Karpas-422 (cell line): ENCODE results near the gene CACNA1C. TPM values are rescaled to one million over a fixed set of nuclear protein-coding genes. Genes with fewer than 3 reads are reported as not detected.

Experiments used
- DNase-seq: peaks from one replicate; pipeline ENCODE4 v3.0.0-alpha.2; 2015
- H2AFZ ChIP-seq: fragments of 200-600 bp; sonication (generic); 2 replicates; pipeline ENCODE4 v1.6.1; 2014; ENCODE audit warnings: antibody characterized with exemption, low read length, mixed read lengths
- H3K27ac ChIP-seq: fragments of 200-600 bp; sonication (generic); 2 replicates; pipeline ENCODE4 v1.5.1; 2014; ENCODE audit warnings: mild to moderate bottlenecking, low read length, moderate library complexity
- H3K27me3 ChIP-seq: fragments of 200-600 bp; sonication (generic); 2 replicates; pipeline ENCODE4 v1.6.1; 2014; ENCODE audit warnings: low read length, mixed read lengths
- H3K36me3 ChIP-seq: fragments of 200-600 bp; sonication (generic); 2 replicates; pipeline ENCODE4 v1.6.1; 2014; ENCODE audit warnings: low read length, mixed read lengths; ENCODE audit not compliant: insufficient read depth
- H3K4me1 ChIP-seq: fragments of 200-600 bp; sonication (generic); 2 replicates; pipeline ENCODE4 v1.6.1; 2014; ENCODE audit warnings: mild to moderate bottlenecking, low read length, mixed read lengths
- H3K4me2 ChIP-seq: fragments of 200-600 bp; sonication (generic); 2 replicates; pipeline ENCODE4 v1.6.1; 2014; ENCODE audit warnings: low read length, low read depth, mild to moderate bottlenecking; ENCODE audit not compliant: poor library complexity, severe bottlenecking
- H3K4me3 ChIP-seq: fragments of 200-600 bp; sonication (generic); 2 replicates; pipeline ENCODE4 v1.5.1; 2014; ENCODE audit warnings: mild to moderate bottlenecking, antibody characterized with exemption, low read length, mixed read lengths
- H3K79me2 ChIP-seq: fragments of 200-600 bp; sonication (generic); 2 replicates; pipeline ENCODE4 v1.6.1; 2014; ENCODE audit warnings: mild to moderate bottlenecking, low read length, mixed read lengths
- H3K9ac ChIP-seq: fragments of 200-600 bp; sonication (generic); 2 replicates; pipeline ENCODE4 v1.6.0; 2014; ENCODE audit warnings: low read length
- H3K9me2 ChIP-seq: fragments of 200-600 bp; sonication (generic), shearing (Covaris generic); replicated peaks from 2 replicates; pipeline ENCODE4 v1.6.0; 2014; ENCODE audit warnings: mild to moderate bottlenecking, low read length, moderate library complexity; ENCODE audit not compliant: insufficient read depth
- H3K9me3 ChIP-seq: fragments of 300-700, 200-600 bp; sonication (generic); 2 replicates; pipeline ENCODE4 v1.6.1; 2014; ENCODE audit warnings: low read length, mixed read lengths
- H4K20me1 ChIP-seq: fragments of 200-600 bp; sonication (generic); 2 replicates; pipeline ENCODE4 v1.6.1; 2014; ENCODE audit warnings: mild to moderate bottlenecking, antibody characterized with exemption, low read length, low read depth; ENCODE audit not compliant: insufficient read depth
- total RNA-seq: library from RNA; depleted of rRNA; stranded (reverse); fragments of >200 nt; shearing (Covaris generic); gene quantifications from 2 replicates; pipeline ENCODE4 v1.2.3, GENCODE V29; 2014; ENCODE audit warnings: low replicate concordance

The CACNA1C gene
- total RNA-seq, 1 experiment from 2014 or later: 0.11 TPM

DNA sequence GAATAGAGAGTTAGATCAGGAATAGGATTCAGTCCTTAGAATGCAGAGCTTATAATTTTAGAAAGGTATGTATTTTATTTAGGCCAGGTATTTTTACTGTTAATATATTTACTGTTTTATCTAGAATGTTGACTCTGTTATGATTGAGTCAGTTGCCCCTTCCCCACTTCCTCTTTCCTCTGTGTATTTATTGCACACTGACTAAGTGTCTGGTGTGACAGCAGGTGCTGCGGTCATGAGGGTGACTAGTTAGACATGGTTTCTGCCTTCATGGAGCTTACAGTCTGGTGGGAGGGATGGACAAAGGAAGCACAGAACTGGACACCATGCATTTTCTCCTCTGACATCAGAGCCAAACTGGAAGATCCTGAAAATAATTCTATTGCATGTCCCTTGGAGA, 159.8 kb downstream of the CACNA1C start:
- no peak overlapping the region for H2AFZ ChIP-seq
- DNase-seq: no peak
- no peak overlapping the region for H3K4me2 ChIP-seq
- no peak overlapping the region for H3K27ac ChIP-seq
- H3K79me2 ChIP-seq: no peaks in the 10 kb centered on the region
- H3K36me3 ChIP-seq: no peaks in the 10 kb centered on the region
- no peaks in the 10 kb centered on the region for H4K20me1 ChIP-seq
- no peaks in the 10 kb centered on the region for H3K9me2 ChIP-seq
- H3K9ac ChIP-seq: no peak overlapping the region
- no peaks in the 10 kb centered on the region for H3K4me1 ChIP-seq
- H3K9me3 ChIP-seq: no peaks in the 10 kb centered on the region
- no peak overlapping the region for H3K4me3 ChIP-seq
- H3K27me3 ChIP-seq: no peaks in the 10 kb centered on the region

DNA sequence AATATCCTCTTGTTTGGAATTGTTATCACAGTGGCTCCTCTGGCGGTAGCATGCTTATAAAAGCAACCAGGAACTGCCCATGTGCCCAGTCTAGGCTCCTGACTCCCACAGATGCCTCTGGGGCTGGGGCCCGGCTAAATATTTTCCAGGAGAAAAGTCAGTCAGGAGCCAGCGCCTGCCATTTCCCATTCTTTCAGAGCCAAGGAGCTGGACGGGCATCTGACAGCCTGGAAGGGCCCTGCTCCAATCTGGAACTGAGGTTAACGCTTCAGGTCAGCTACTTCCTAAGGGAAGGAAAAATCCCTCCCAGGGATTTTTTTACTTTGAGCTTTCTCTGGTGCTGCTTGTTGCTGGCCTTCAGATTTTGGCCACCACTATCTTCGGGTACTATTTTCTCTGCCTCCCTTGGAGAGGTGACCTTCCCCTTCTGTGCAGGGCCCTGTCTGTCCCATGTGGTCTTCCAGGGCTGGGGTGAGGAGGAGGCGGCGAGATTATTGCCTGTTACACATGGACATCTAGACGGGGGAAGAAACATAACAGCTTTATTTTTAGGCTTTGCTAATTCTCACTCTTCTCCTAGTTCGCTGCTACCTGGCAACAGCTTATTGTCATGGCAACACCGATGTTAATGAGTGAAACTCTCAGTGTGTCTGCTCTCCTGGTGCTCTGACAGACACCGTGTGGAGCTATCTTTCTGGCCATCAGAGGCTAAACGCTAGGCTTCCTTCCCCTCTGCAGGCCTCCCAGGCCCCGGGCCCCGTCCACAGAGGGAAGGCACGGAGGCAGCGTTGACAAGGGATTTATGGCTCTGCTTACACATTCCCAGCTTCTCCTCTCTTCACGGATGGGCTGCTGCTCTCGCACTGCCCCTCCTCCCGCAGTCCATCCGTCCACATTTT, 160.4 kb downstream of the CACNA1C start:
- H2AFZ ChIP-seq: no peak overlapping the region
- no peaks in the 10 kb centered on the region for H3K9me3 ChIP-seq
- no peaks in the 10 kb centered on the region for H3K36me3 ChIP-seq
- H3K27ac ChIP-seq: no peak overlapping the region
- no peaks in the 10 kb centered on the region for H3K9me2 ChIP-seq
- no peak overlapping the region for H3K4me3 ChIP-seq
- no peak for DNase-seq
- H3K4me1 ChIP-seq: no peaks in the 10 kb centered on the region
- no peak overlapping the region for H3K4me2 ChIP-seq
- H3K27me3 ChIP-seq: no peaks in the 10 kb centered on the region
- no peak overlapping the region for H3K9ac ChIP-seq
- no peaks in the 10 kb centered on the region for H4K20me1 ChIP-seq
- no peaks in the 10 kb centered on the region for H3K79me2 ChIP-seq

DNA sequence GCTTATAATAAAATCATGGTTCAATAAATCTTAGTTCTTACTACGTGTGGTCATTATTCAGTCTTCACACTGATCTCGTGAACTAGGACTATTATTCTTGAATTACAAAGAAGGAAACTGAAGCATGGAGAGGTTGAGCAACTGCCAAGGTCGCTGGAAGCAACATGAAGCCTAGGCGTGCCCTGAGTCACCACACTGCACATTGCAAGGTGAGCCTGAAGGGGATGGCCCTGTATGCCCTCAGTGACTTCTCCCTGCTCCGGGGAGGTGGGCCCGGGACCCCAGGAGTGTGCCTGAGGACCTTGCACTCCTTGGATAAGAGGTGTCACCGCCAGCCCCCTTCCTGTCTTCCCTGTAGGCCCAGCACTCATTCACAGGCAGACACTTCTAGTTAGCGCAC, 161.6 kb downstream of the CACNA1C start:
- H3K27ac ChIP-seq: no peak overlapping the region
- no peaks in the 10 kb centered on the region for H4K20me1 ChIP-seq
- H3K9me2 ChIP-seq: no peaks in the 10 kb centered on the region
- no peak for DNase-seq
- H2AFZ ChIP-seq: no peak overlapping the region
- H3K9ac ChIP-seq: no peak overlapping the region
- no peak overlapping the region for H3K4me2 ChIP-seq
- no peaks in the 10 kb centered on the region for H3K27me3 ChIP-seq
- no peaks in the 10 kb centered on the region for H3K79me2 ChIP-seq
- no peaks in the 10 kb centered on the region for H3K36me3 ChIP-seq
- no peaks in the 10 kb centered on the region for H3K4me1 ChIP-seq
- no peak overlapping the region for H3K4me3 ChIP-seq
- H3K9me3 ChIP-seq: no peaks in the 10 kb centered on the region

DNA sequence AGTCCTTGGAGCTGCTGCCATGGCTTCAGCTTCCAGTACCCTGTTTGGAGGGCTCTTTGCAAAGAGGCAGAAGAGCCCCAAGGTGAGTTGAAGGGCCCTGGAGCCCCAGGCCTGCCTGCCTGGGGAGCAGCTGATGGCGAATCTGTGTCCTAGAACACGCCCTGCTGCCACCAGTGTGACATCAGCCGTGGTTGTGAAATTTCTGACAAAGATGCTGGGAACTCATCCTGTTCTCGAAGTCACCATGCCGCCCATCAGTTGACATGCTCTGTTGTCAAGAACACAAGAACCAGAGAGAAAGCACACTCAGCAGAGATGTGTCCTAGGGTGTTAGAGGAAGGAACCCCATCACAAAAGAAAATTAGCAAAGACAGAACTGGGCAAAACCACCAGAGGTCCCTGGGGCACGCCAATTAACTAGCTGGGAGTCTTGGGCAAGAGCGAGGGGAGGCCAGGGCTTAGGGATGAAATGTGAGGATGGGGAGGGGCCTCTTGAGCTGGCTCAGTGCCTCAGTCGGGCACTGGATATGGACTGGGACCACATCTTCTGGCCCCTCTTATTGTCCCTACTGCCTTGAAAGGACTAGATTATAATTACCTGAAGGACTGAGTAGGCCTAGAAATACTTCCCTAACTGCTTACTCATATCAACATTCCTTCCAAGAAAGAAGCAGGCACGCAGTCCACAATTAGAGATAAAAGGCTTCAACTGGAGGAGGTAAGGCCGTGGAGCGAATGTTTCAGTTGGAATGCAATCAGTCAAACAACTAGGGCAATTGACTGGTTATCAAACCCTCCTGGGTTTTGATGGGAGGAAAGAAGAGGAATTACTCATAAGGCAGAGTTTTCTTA, 163.1 kb downstream of the CACNA1C start:
- H3K79me2 ChIP-seq: no peaks in the 10 kb centered on the region
- no peak overlapping the region for H3K4me3 ChIP-seq
- H2AFZ ChIP-seq: no peak overlapping the region
- no peaks in the 10 kb centered on the region for H3K9me2 ChIP-seq
- H3K36me3 ChIP-seq: no peaks in the 10 kb centered on the region
- DNase-seq: no peak
- no peak overlapping the region for H3K4me2 ChIP-seq
- H3K9me3 ChIP-seq: no peaks in the 10 kb centered on the region
- no peaks in the 10 kb centered on the region for H3K27me3 ChIP-seq
- no peak overlapping the region for H3K27ac ChIP-seq
- no peak overlapping the region for H3K9ac ChIP-seq
- H3K4me1 ChIP-seq: no peaks in the 10 kb centered on the region
- no peaks in the 10 kb centered on the region for H4K20me1 ChIP-seq

DNA sequence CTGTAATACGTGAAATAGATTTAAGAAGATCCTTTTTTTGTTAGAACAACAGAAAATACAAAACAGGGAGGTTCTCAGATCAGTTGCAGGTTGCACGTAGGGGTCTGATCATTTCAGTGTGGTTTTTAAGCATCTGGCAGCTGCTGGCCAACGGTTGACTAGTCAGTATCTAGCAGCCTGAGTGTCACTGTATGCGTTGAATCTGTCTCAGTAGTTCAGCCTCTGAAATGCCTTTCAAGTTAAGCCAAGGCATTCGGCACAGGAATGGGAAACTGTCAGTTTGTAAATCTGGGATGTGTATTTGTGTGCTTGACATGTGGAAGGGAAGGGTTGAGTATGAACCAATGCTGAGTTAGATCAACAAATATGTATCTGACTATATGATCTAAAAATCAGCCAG, 165.9 kb downstream of the CACNA1C start:
- no peaks in the 10 kb centered on the region for H3K79me2 ChIP-seq
- H3K27ac ChIP-seq: no peak overlapping the region

DNA sequence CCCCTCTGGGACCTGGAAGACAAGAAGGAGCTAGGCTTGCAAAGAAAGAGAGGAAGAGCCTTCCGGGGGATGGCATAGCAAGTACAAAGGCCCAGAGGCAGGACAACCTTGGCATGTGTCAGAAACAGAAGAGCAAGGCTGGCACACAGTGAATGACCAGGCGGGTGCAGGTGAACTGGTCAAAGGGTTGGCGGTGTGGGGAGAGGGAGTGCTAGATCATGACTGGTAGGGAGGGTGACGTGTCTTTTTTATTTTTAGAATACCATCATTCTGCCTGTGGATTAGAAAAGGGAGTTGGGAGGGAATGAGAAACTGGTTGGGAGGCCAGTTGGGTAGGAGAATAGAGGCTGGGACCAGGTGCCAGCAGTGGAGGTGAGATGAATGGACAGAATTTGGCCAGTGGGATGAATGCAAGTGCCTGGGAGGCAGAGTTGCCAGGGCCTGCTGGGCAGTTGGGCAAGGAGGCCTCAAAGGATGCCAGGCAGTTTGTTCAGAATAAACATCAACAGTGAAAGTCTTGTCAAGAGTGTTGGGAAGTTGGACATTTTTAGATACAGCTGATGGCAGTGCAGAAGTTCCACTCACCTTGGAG, 168.3 kb downstream of the CACNA1C start:
- Histone ChIP-seq H2AFZ (no peak overlapping the region), H3K4me2 (no peak overlapping the region), H4K20me1 (no peaks in the 10 kb centered on the region), H3K4me3 (no peak overlapping the region), H3K4me1 (no peaks in the 10 kb centered on the region), H3K36me3 (no peaks in the 10 kb centered on the region), H3K79me2 (no peaks in the 10 kb centered on the region), H3K9ac (no peak overlapping the region), H3K27me3 (no peaks in the 10 kb centered on the region), H3K9me2 (no peaks in the 10 kb centered on the region), H3K27ac (no peak overlapping the region), H3K9me3 (no peaks in the 10 kb centered on the region)
- DNase-seq: no peak

More for the DNA sequence above, 165.9 kb downstream of the CACNA1C start:
- no peak for DNase-seq
- H3K4me2 ChIP-seq: no peak overlapping the region
- H3K9me2 ChIP-seq: no peaks in the 10 kb centered on the region
- H4K20me1 ChIP-seq: no peaks in the 10 kb centered on the region
- no peak overlapping the region for H3K9ac ChIP-seq
- H3K4me1 ChIP-seq: no peaks in the 10 kb centered on the region
- no peak overlapping the region for H3K4me3 ChIP-seq
- H2AFZ ChIP-seq: no peak overlapping the region
- no peaks in the 10 kb centered on the region for H3K36me3 ChIP-seq
- H3K27me3 ChIP-seq: no peaks in the 10 kb centered on the region
- no peaks in the 10 kb centered on the region for H3K9me3 ChIP-seq

DNA sequence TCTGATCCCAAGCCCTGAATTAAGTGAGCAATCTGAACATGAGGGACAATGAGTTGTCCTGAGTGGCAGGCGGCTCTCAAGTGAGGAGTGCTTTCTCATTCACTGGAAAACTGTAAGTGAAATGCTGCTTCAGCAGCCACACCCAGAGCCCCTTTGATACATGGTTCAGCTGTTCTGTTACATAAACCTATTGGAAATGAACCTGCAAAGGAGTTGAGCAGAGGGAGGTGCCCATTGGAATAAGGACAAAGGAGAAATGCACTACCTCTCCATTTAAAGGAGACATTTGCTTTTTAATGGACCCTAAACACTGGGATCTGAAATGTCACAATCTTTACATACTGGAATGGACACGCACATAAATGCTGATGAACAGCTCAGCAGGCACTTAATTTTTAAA, 169.9 kb downstream of the CACNA1C start:
- H3K27me3 ChIP-seq: no peaks in the 10 kb centered on the region
- H3K9ac ChIP-seq: no peak overlapping the region
- no peak overlapping the region for H3K4me2 ChIP-seq
- H3K9me3 ChIP-seq: no peaks in the 10 kb centered on the region
- H3K4me1 ChIP-seq: no peaks in the 10 kb centered on the region
- DNase-seq: no peak
- no peak overlapping the region for H2AFZ ChIP-seq
- H3K27ac ChIP-seq: no peak overlapping the region
- H3K4me3 ChIP-seq: no peak overlapping the region
- H3K36me3 ChIP-seq: no peaks in the 10 kb centered on the region
- H4K20me1 ChIP-seq: no peaks in the 10 kb centered on the region
- H3K9me2 ChIP-seq: no peaks in the 10 kb centered on the region
- H3K79me2 ChIP-seq: no peaks in the 10 kb centered on the region

DNA sequence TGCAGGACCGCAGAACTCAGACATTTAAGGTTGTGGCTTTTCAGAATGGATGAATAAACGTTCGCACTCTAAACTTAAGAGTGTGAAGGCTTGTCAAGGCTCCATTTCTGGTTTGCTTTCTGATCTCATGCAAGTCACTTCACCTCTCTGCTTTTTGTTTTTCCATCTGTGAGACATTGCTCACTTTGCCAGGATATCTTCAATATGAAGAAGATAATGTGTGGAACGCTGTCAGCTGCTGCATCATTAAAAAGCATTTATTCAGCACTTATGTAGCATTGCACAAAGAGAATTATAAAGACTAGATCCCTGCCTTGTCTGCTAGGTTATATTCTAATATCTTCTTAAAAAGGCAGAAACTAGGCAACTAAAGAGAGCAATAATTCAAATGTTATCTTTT, 172.2 kb downstream of the CACNA1C start:
- H4K20me1 ChIP-seq: no peaks in the 10 kb centered on the region
- no peak overlapping the region for H3K27ac ChIP-seq
- DNase-seq: no peak
- no peaks in the 10 kb centered on the region for H3K4me1 ChIP-seq
- H3K4me3 ChIP-seq: no peak overlapping the region
- H3K4me2 ChIP-seq: no peak overlapping the region
- H3K9me3 ChIP-seq: no peaks in the 10 kb centered on the region
- no peaks in the 10 kb centered on the region for H3K27me3 ChIP-seq
- H3K9ac ChIP-seq: no peak overlapping the region
- no peaks in the 10 kb centered on the region for H3K79me2 ChIP-seq
- no peak overlapping the region for H2AFZ ChIP-seq
- no peaks in the 10 kb centered on the region for H3K9me2 ChIP-seq
- H3K36me3 ChIP-seq: no peaks in the 10 kb centered on the region
